Gastroesophageal sphincter (tissue), 4 donors: ENCODE data around the gene RFPL3. TPM values are rescaled to one million over a fixed set of nuclear protein-coding genes. Genes with fewer than 3 reads are reported as not detected.

Experiments used
- ATAC-seq: fragments of 150-250 bp; one replicate; pipeline ENCODE4 v1.9.1; 2016; ENCODE audit warnings: mild to moderate bottlenecking, moderate library complexity
- H3K27ac ChIP-seq, 4 donors: fragments of 200-600 bp; sonication (generic) in 3 of 4; 1 replicate in 3 of 4; 2 replicates in 1 of 4; pipeline ENCODE4 v1.5.1; 2016 to 2019
- H3K27me3 ChIP-seq: fragments of 200-600 bp; sonication (generic); one replicate; pipeline ENCODE4 v1.5.1; 2019
- H3K36me3 ChIP-seq, 2 donors: fragments of 200-600 bp; sonication (generic); one replicate each; pipeline ENCODE4 v1.5.1; 2019; ENCODE audit warnings: control low read depth in 1 of 2
- H3K4me1 ChIP-seq, 3 donors: fragments of 200-600 bp; sonication (generic); 1 replicate in 2 of 3; 2 replicates in 1 of 3; pipeline ENCODE4 v1.5.1; 2016 to 2019; ENCODE audit warnings: control low read depth in 2 of 3
- H3K4me3 ChIP-seq, 2 donors: fragments of 200-600 bp; sonication (generic); one replicate each; pipeline ENCODE4 v1.5.1; 2019; ENCODE audit warnings: mild to moderate bottlenecking in 1 of 2, moderate library complexity in 1 of 2
- H3K9me3 ChIP-seq, 3 donors: fragments of 200-600 bp; sonication (generic); one replicate each; pipeline ENCODE4 v1.5.1; 2017 to 2019; ENCODE audit warnings: control low read depth in 2 of 3
- EP300 ChIP-seq: sonication (generic); formaldehyde crosslinking; IDR thresholded peaks from one replicate; pipeline ENCODE4 v1.6.1; 2017; ENCODE audit warnings: antibody characterized with exemption, mild to moderate bottlenecking
- POLR2A ChIP-seq, 2 donors: fragments of 450-650 bp; IDR thresholded peaks; one replicate each; pipeline ENCODE4 v1.6.1; 2017; ENCODE audit warnings: antibody characterized with exemption in 2 of 2, mild to moderate bottlenecking in 2 of 2, moderate library complexity in 1 of 2
- POLR2AphosphoS5 ChIP-seq: sonication (generic); formaldehyde crosslinking; IDR thresholded peaks from one replicate; pipeline ENCODE4 v1.6.1; 2017; ENCODE audit warnings: antibody characterized with exemption
- WGBS, 2 donors: methylation state at CpG; one replicate each; pipeline ENCODE4 v1.1.5; 2018; ENCODE audit warnings: low coverage in 1 of 2; 5-methylcytosine and 5-hydroxymethylcytosine counted together
- total RNA-seq, 4 donors: library from RNA; depleted of rRNA; stranded (reverse); fragments of >200 nt; gene quantifications; one replicate each; pipeline ENCODE4 v1.1.0, GENCODE V29; 2016
- TF ChIP-seq, protein P1 (sequence below), 4 experiments: fragments of 200-600 bp in 2 of 4; fragments of 450-650 bp in 2 of 4; sonication (generic) in 1 of 4; IDR thresholded peaks; one replicate each; pipeline ENCODE4 v1.5.1; 2017 to 2019; ENCODE audit warnings: antibody characterized with exemption in 4 of 4, mild to moderate bottlenecking in 2 of 4, moderate library complexity in 2 of 4

RFPL3 gene
- total RNA-seq, 4 donors from 2014 or later: not detected

DNA sequence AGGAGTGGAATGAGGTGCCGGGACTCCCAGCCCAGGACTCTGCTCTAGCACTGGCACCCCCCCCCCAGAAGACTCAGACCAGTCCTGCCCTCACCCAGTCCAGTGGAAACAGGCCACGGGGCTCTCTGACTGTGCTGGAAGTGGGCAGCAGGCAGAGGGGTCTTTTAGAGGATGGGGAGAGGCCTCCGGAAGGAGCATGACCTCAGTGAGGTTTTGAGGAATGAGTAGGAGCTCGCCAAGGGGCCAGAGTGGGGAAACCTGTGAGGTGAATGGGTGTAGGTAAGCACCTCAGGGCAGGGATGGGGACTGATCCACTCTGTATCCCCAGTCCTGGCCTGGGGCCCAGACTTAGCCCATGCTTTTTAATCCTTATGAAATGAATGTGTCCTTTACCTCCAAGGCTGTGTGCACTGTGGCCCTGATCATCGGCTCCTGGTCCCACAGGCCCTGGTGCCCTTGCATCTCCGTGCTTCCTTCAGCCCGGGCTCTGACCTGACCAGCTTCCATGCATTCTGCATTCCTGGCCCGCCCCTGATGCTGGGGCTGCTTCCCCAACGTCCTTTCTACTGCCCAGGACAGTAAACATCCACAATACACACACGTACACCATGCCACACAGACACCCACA lies 24.4 kb upstream of the RFPL3 start:
- Histone ChIP-seq H3K36me3 (no peaks in the 10 kb centered on the region), H3K27me3 (peaks cover 35% of the 10 kb centered on the region), H3K4me1 (peaks cover 0 to 11% (median 0%) of the 10 kb centered on the region in 3 donors), H3K9me3 (peaks cover 0 to 9% (median 0%) of the 10 kb centered on the region in 3 donors), H3K27ac (no peak overlapping the region), H3K4me3 (no peak overlapping the region)
- WGBS, 2 donors: 78 to 82% methylated on average over 6 of the region's 10 CpGs
- TF ChIP-seq POLR2AphosphoS5: no peak
- no peak for TF ChIP-seq EP300
- TF ChIP-seq, protein P1, sequence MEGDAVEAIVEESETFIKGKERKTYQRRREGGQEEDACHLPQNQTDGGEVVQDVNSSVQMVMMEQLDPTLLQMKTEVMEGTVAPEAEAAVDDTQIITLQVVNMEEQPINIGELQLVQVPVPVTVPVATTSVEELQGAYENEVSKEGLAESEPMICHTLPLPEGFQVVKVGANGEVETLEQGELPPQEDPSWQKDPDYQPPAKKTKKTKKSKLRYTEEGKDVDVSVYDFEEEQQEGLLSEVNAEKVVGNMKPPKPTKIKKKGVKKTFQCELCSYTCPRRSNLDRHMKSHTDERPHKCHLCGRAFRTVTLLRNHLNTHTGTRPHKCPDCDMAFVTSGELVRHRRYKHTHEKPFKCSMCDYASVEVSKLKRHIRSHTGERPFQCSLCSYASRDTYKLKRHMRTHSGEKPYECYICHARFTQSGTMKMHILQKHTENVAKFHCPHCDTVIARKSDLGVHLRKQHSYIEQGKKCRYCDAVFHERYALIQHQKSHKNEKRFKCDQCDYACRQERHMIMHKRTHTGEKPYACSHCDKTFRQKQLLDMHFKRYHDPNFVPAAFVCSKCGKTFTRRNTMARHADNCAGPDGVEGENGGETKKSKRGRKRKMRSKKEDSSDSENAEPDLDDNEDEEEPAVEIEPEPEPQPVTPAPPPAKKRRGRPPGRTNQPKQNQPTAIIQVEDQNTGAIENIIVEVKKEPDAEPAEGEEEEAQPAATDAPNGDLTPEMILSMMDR (IDR thresholded peaks at IDR 0.05): no peak
- no peak for TF ChIP-seq POLR2A (IDR thresholded peaks at IDR 0.05)
- no peak for ATAC-seq

DNA sequence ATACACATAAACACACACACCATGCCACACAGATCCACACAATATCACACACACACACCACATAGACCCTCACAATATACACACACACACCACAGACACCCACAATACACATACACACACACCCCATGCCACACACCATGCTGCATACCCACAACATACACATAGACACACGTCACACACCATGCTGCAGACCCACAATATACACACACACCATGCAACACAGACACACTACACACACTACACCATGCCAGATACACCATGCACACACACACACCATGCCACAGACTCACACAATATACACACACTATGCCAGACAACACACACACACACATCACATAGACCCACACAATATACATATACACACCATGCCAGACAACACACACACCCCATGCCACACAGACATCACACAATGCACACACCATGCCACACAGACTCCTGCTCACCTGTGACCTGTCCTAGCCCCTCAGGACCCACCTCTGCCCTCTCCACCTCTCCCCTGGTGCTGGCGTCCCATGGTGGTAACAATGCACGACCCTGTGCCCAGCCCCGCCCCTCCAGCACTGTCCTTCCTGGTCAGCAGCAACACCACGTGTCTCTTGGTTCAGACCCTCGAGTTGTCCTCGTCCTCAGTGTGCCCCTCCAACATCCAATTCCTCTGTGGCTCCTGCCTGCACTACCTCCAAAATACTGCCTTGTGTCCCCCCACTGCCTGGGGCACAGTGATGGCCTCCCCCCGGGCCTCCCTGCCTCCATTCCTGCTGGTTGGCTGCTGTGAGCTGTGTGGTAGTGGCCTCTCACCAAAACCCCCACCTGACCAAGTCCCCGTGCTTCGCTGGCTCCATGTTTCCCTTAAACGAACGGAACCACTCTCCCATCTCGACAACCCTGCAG lies 23.7 kb upstream of the RFPL3 start:
- H3K4me3 ChIP-seq: no peak overlapping the region
- peaks cover 38% of the 10 kb centered on the region for H3K27me3 ChIP-seq
- ATAC-seq: no peak
- TF ChIP-seq EP300 (no peak), POLR2AphosphoS5 (no peak), POLR2A (IDR thresholded peaks at IDR 0.05) (no peak)
- TF ChIP-seq, protein P1 (IDR thresholded peaks at IDR 0.05): no peak
- H3K27ac ChIP-seq: no peak overlapping the region
- H3K9me3 ChIP-seq: peaks cover 0 to 1% (median 0%) of the 10 kb centered on the region in 3 donors
- no peaks in the 10 kb centered on the region for H3K36me3 ChIP-seq
- 73 to 84% methylated on average over 5 to 8 of the region's 13 CpGs for WGBS, 2 donors
- peaks cover 0 to 11% (median 0%) of the 10 kb centered on the region in 3 donors for H3K4me1 ChIP-seq

DNA sequence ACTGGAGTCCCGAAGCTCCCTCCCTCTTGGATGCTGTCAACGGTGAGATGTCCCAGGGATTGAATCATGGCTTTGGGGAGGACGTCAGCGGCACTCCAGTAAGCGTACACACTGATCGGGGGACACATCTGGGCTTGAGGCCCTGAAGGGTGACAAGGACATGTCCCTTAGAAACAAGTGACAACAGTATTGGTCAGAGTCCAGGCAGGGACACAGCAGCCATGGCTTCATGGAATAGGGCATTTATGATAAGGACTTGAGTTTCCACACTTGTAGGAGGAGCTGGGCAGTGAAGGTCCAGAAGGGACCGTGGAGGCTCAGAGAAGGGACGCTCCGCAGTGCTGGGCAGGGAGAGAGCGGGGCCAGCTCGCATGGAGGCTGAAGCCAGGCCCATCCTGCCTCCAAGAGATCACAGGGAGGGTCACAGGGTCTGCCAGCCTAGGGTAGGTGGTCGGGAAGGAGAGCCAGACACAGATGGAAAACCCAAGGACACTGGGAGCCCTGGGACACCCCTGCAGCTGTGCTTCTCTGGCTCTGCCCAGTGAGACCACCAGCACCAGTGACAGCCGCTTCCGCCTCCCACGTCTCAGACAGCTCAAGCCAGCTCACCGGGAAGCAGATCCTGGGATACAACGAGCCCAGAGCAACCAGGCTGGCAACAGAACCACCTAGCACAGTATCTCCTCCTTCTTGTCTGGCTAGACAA lies 22.9 kb upstream of the RFPL3 start:
- TF ChIP-seq, protein P1 (IDR thresholded peaks at IDR 0.05): no peak
- Histone ChIP-seq H3K4me3 (no peak overlapping the region), H3K4me1 (peaks cover 0 to 11% (median 0%) of the 10 kb centered on the region in 3 donors), H3K9me3 (no peaks in the 10 kb centered on the region), H3K27ac (no peak overlapping the region), H3K27me3 (peaks cover 46% of the 10 kb centered on the region), H3K36me3 (no peaks in the 10 kb centered on the region)
- no peak for ATAC-seq
- WGBS, 2 donors: 93% methylated on average over 5 of the region's 17 CpGs; no CpG with 5 or more reads in 1 of the 2 donors

DNA sequence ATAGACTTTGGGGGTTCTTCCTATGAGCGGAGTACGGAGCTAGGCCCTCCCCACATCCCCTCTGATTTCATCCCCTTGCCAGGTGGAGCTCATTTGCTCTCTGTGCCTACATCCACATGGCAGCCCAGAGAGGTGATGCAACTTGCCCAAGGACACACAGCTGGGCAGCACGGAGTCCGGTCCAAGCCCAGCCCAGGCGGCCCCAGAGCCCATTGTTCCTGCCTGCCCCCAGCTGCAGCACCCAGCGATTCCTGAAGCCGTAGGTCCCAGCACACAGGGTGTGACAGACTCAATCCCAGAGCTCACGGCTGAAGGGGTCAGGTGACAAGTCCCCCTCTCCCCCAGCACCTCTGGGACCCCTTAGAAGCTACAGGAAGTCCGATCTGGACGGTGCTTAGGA lies 22.2 kb upstream of the RFPL3 start:
- no peak overlapping the region for H3K27ac ChIP-seq
- H3K9me3 ChIP-seq: no peaks in the 10 kb centered on the region
- ATAC-seq: no peak
- peaks cover 52% of the 10 kb centered on the region for H3K27me3 ChIP-seq
- 83% methylated on average over 2 of the region's 10 CpGs; no CpG with 5 or more reads in 1 of the 2 donors for WGBS, 2 donors
- peaks cover 0 to 11% (median 0%) of the 10 kb centered on the region in 3 donors for H3K4me1 ChIP-seq
- no peak overlapping the region for H3K4me3 ChIP-seq
- TF ChIP-seq POLR2AphosphoS5 (no peak), EP300 (no peak), POLR2A (IDR thresholded peaks at IDR 0.05) (no peak)
- TF ChIP-seq, protein P1 (IDR thresholded peaks at IDR 0.05): no peak
- no peaks in the 10 kb centered on the region for H3K36me3 ChIP-seq
